SW 1271 (cell line): ENCODE data around the gene NUTF2.
"Not testable (repeated sequence)": the region's sequence is repeated elsewhere in the genome, so short reads cannot be mapped to it uniquely, and the experiment has no call there.

ENCODE experiments used
- DNase-seq, 2 experiments: peaks; one replicate each; lab custom pipeline; 2025; lab: John Stamatoyannopoulos, UW

The NUTF2 gene

GRCh38 chr16:67885545-67885944 lies 38.8 kb downstream of the NUTF2 start:
- DNase-seq, result no peak

- DNase-seq, result no peak
Measured at GRCh38 chr16:67885976-67886375, 39.2 kb downstream of the NUTF2 start.

GRCh38 chr16:67886387-67886786 lies 39.7 kb downstream of the NUTF2 start:
- DNase-seq, result no peak

GRCh38 chr16:67888331-67888730 lies 41.6 kb downstream of the NUTF2 start:
- DNase-seq, result no peak

GRCh38 chr16:67892375-67892774 lies 45.6 kb downstream of the NUTF2 start:
- no peak for DNase-seq

GRCh38 chr16:67892899-67893742 lies 46.4 kb downstream of the NUTF2 start, which contains the start of gene PSKH1:
Gene PSKH1 (plus strand): TSS chr16:67893254. CDS start chr16:67908750, 15,496 bp downstream.
- peak; percentile 87 to 96 for DNase-seq

- DNase-seq, result peak in 1 of 2 experiments; percentile 25
Measured at GRCh38 chr16:67893743-67894399, 47.1 kb downstream of the NUTF2 start.

GRCh38 chr16:67897231-67897630 lies 50.5 kb downstream of the NUTF2 start:
- DNase-seq, result no peak

GRCh38 chr16:67901734-67902133 lies 55.0 kb downstream of the NUTF2 start:
- DNase-seq, result no peak

- DNase-seq, result no peak
Measured at GRCh38 chr16:67902831-67903230, 56.1 kb downstream of the NUTF2 start.

- no peak for DNase-seq
Measured at GRCh38 chr16:67907397-67908180, 60.9 kb downstream of the NUTF2 start.

GRCh38 chr16:67909056-67909742 lies 62.5 kb downstream of the NUTF2 start:
- no peak for DNase-seq

GRCh38 chr16:67910158-67910557 lies 63.4 kb downstream of the NUTF2 start:
- DNase-seq, result no peak

GRCh38 chr16:67914758-67915495 lies 68.2 kb downstream of the NUTF2 start:
- no peak for DNase-seq

- not testable (repeated sequence) for DNase-seq
Measured at GRCh38 chr16:67915496-67915769, 68.7 kb downstream of the NUTF2 start.

GRCh38 chr16:67915831-67916723 lies 69.3 kb downstream of the NUTF2 start:
- no peak for DNase-seq

GRCh38 chr16:67917140-67917851 lies 70.6 kb downstream of the NUTF2 start:
- DNase-seq, result no peak

- peak; percentile 77 to 78 for DNase-seq
Measured at GRCh38 chr16:67917852-67918236, 71.1 kb downstream of the NUTF2 start.

GRCh38 chr16:67919622-67920221 lies 73.0 kb downstream of the NUTF2 start:
- no peak for DNase-seq
